ENCODE measurements around the gene LYAR. TPM values are rescaled to one million over a fixed set of nuclear protein-coding genes. Genes with fewer than 3 reads are reported as not detected.
A peak's percentile ranks its signal among the peaks of the same experiment; 100 is the strongest.

Gene LYAR
- total and polyA plus RNA-seq, 2 of the 13 experiments (the other 11 are each of a cell fraction or from before 2014, with no cell fraction given) = 7.8 to 94.2 TPM

DNA sequence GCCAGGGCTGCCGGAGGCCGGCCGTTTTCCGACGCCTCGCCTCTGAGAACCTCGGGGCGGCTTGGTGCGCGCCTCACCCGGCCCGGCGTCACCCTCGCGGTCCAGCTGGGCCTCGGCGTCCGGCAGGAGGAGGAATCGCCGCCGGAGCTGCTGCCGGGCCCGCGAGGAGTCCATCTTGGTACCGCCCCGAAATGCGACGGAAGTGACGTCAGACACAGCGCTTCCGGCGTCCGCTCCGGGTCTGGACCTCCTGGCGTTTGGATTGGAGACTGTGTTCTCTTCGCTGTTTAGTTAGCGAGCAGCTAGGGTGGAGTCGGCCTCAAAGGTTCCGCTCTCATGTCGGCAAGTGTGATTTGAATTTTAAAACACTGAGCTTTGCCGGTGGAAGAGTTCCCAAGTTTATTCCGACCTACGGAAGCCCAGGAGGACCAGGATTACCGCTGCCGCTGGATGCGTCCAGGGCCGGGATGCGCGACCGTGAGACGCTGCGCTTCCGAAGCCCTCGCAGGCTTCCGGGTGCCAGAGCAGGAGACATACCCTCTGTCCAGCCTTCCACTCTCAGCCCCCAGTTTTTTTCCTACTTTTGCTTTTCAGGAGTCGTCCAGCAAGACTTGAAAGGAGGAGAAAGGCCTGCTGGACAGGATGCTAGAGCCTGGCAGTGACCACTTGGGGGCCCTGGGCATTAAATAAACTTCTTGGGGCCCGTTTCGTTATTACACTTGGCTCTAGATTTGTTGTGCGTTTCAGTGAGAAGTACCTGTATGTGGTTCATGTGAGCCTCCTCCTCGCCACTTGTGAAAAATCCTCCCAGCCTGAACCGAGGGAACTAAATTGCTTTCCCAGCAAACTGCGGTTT is 41.7 kb downstream of the LYAR start, which contains the start of gene TMEM128 (continued):
- TF ChIP-seq NCOR1 (IDR thresholded peaks at IDR 0.05; ENCODE audit: borderline replicate concordance, low read length) (no peak), PAX8 (CRISPR knock-in tag; IDR thresholded peaks at IDR 0.05; ENCODE audit: borderline replicate concordance) (0 out of 2 replicates have a peak, but pooled peaks have one; percentile 55), ZFP36L2 (CRISPR knock-in tag; IDR thresholded peaks at IDR 0.05) (0 out of 2 replicates have a peak, but pooled peaks have one; percentile 25), ATF7 (IDR thresholded peaks at IDR 0.05) (peak; percentile 87), ATF7 (CRISPR knock-in tag; IDR thresholded peaks at IDR 0.05) (peak; percentile 85), SMYD3 (CRISPR knock-in tag; IDR thresholded peaks at IDR 0.05) (no peak), ZNF788 (CRISPR knock-in tag; IDR thresholded peaks at IDR 0.05; ENCODE audit: borderline replicate concordance) (no peak; the same call in 1 of the 2 replicates), KDM1A (CRISPR knock-in tag; IDR thresholded peaks at IDR 0.05) (no peak), NR2C2 (CRISPR knock-in tag; IDR thresholded peaks at IDR 0.05; ENCODE audit: borderline replicate concordance) (peak; percentile 8; the same call in 1 of the 2 replicates), SNAPC2 (CRISPR knock-in tag; IDR thresholded peaks at IDR 0.05) (no peak), SMARCC2 (IDR thresholded peaks at IDR 0.05) (no peak), TMF1 (CRISPR knock-in tag; IDR thresholded peaks at IDR 0.05; ENCODE audit: low read depth) (no peak), SMAD3 (CRISPR knock-in tag; IDR thresholded peaks at IDR 0.05) (no peak), NBN (conservative IDR thresholded peaks at IDR 0.05) (no peak), AGO2 (optimal IDR thresholded peaks at IDR 0.05; ENCODE audit: low read depth, low read length) (peak; percentile 60), ZSCAN25 (CRISPR knock-in tag; IDR thresholded peaks at IDR 0.05) (no peak), IRF2 (CRISPR knock-in tag; IDR thresholded peaks at IDR 0.05) (peak; percentile 89), ZNF75D (CRISPR knock-in tag; IDR thresholded peaks at IDR 0.05; ENCODE audit: borderline replicate concordance) (no peak), ZNF282 (IDR thresholded peaks at IDR 0.05; ENCODE audit: partially characterized antibody) (no peak), TARDBP (CRISPR knock-in tag; IDR thresholded peaks at IDR 0.05) (peak; percentile 46), ZNF557 (CRISPR knock-in tag; IDR thresholded peaks at IDR 0.05) (0 out of 2 replicates have a peak, but pooled peaks have one; percentile 27), XRCC5 (optimal IDR thresholded peaks at IDR 0.05; ENCODE audit: low read length) (no peak)
- TF ChIP-seq, protein P1, sequence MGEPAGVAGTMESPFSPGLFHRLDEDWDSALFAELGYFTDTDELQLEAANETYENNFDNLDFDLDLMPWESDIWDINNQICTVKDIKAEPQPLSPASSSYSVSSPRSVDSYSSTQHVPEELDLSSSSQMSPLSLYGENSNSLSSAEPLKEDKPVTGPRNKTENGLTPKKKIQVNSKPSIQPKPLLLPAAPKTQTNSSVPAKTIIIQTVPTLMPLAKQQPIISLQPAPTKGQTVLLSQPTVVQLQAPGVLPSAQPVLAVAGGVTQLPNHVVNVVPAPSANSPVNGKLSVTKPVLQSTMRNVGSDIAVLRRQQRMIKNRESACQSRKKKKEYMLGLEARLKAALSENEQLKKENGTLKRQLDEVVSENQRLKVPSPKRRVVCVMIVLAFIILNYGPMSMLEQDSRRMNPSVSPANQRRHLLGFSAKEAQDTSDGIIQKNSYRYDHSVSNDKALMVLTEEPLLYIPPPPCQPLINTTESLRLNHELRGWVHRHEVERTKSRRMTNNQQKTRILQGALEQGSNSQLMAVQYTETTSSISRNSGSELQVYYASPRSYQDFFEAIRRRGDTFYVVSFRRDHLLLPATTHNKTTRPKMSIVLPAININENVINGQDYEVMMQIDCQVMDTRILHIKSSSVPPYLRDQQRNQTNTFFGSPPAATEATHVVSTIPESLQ (CRISPR knock-in tag; conservative IDR thresholded peaks at IDR 0.05) = no peak
- TF ChIP-seq, protein P2, sequence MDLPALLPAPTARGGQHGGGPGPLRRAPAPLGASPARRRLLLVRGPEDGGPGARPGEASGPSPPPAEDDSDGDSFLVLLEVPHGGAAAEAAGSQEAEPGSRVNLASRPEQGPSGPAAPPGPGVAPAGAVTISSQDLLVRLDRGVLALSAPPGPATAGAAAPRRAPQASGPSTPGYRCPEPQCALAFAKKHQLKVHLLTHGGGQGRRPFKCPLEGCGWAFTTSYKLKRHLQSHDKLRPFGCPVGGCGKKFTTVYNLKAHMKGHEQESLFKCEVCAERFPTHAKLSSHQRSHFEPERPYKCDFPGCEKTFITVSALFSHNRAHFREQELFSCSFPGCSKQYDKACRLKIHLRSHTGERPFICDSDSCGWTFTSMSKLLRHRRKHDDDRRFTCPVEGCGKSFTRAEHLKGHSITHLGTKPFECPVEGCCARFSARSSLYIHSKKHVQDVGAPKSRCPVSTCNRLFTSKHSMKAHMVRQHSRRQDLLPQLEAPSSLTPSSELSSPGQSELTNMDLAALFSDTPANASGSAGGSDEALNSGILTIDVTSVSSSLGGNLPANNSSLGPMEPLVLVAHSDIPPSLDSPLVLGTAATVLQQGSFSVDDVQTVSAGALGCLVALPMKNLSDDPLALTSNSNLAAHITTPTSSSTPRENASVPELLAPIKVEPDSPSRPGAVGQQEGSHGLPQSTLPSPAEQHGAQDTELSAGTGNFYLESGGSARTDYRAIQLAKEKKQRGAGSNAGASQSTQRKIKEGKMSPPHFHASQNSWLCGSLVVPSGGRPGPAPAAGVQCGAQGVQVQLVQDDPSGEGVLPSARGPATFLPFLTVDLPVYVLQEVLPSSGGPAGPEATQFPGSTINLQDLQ (CRISPR knock-in tag; IDR thresholded peaks at IDR 0.05) = peak; percentile 10; the same call in 1 of the 2 replicates
- TF ChIP-seq, protein P3, sequence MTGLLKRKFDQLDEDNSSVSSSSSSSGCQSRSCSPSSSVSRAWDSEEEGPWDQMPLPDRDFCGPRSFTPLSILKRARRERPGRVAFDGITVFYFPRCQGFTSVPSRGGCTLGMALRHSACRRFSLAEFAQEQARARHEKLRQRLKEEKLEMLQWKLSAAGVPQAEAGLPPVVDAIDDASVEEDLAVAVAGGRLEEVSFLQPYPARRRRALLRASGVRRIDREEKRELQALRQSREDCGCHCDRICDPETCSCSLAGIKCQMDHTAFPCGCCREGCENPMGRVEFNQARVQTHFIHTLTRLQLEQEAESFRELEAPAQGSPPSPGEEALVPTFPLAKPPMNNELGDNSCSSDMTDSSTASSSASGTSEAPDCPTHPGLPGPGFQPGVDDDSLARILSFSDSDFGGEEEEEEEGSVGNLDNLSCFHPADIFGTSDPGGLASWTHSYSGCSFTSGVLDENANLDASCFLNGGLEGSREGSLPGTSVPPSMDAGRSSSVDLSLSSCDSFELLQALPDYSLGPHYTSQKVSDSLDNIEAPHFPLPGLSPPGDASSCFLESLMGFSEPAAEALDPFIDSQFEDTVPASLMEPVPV (CRISPR knock-in tag; IDR thresholded peaks at IDR 0.05) = no peak

All from HepG2 (cell line).